Thyroid gland (tissue), 4 donors: ENCODE results near the gene CREB3L1.

Experiments
- POLR2A ChIP-seq, 2 donors: fragments of 450-650 bp; IDR thresholded peaks; one replicate each; pipeline ENCODE4 v1.6.1; 2017; ENCODE audit warnings: antibody characterized with exemption in 2 of 2, mild to moderate bottlenecking in 2 of 2, moderate library complexity in 1 of 2
- TF ChIP-seq, protein P1 (sequence below), 6 experiments: fragments of 200-600 bp in 3 of 6; fragments of 450-650 bp in 3 of 6; sonication (generic) in 3 of 6; IDR thresholded peaks; one replicate each; pipeline ENCODE4 v1.5.1; 2016 to 2019; ENCODE audit warnings: antibody characterized with exemption in 6 of 6, mild to moderate bottlenecking in 2 of 6, inconsistent platforms in 1 of 6, moderate library complexity in 1 of 6

DNA sequence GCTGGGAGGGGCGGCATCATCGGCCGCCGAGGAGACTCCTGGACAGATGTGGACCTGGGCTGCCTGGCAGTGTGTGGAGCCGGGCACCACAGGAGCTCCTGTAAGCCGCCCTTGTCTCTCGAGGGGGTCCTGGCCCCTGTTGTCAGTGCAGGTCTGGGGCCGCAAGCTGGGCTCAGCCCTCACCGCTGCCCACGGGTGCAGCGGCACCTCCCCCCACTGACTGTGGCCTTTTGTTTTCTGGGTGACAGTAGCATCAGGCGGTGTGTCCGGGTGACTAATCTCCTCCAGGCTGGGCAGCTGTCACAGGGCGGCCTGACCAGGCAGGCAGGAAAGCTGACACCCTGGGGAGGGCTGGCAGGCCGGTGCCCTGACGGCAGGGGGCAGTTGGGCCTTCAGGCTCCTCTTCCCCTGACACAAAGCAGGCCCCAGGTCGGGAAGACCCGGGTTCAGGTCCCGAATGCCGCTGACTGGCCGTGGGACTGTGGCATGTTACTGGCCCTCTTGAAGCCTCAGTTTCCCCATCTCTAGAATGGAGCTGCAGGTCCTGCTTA lies 86.1 kb downstream of the CREB3L1 start:
- TF ChIP-seq, protein P1, sequence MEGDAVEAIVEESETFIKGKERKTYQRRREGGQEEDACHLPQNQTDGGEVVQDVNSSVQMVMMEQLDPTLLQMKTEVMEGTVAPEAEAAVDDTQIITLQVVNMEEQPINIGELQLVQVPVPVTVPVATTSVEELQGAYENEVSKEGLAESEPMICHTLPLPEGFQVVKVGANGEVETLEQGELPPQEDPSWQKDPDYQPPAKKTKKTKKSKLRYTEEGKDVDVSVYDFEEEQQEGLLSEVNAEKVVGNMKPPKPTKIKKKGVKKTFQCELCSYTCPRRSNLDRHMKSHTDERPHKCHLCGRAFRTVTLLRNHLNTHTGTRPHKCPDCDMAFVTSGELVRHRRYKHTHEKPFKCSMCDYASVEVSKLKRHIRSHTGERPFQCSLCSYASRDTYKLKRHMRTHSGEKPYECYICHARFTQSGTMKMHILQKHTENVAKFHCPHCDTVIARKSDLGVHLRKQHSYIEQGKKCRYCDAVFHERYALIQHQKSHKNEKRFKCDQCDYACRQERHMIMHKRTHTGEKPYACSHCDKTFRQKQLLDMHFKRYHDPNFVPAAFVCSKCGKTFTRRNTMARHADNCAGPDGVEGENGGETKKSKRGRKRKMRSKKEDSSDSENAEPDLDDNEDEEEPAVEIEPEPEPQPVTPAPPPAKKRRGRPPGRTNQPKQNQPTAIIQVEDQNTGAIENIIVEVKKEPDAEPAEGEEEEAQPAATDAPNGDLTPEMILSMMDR (IDR thresholded peaks at IDR 0.05) = no peak
- no peak for TF ChIP-seq POLR2A (IDR thresholded peaks at IDR 0.05)
